Endothelial cell of umbilical vein (primary cell): ENCODE results near the gene TAF4B. TPM values are rescaled to one million over a fixed set of nuclear protein-coding genes. Genes with fewer than 3 reads are reported as not detected.

Experiments used
- BruUV-seq: library from RNA; stranded (reverse); fragments of 400-500 nt; replicated peaks from 2 replicates; lab custom pipeline; 2021; lab: Mats Ljungman, UMichigan
- CTCF ChIA-PET: fragments of 300-600, 350-600 bp; sonication (Branson Sonifier 250); formaldehyde crosslinking; loops from one replicate; lab custom pipeline; 2021; ENCODE audit warnings: antibody characterized with exemption, inconsistent platforms; lab: Charles Lee
- POLR2A ChIA-PET: fragments of 300-600, 350-600 bp; sonication (Branson Sonifier 250); formaldehyde crosslinking; loops from one replicate; lab custom pipeline; 2021; ENCODE audit warnings: antibody characterized with exemption, inconsistent platforms; lab: Charles Lee
- DNase-seq: peaks from one replicate; pipeline ENCODE4 v3.0.0-alpha.2; 2011; ENCODE audit warnings: low read depth, low spot score
- FAIRE-seq: peaks from 2 replicates; lab custom pipeline; 2011; peaks lifted over from hg19 to GRCh38; lab: Jason Lieb, UNC
- H2AFZ ChIP-seq: 2 replicates; pipeline ENCODE4 v1.6.0; 2012; ENCODE audit warnings: low read depth, low read length, control low read depth, inconsistent platforms
- H3K27ac ChIP-seq: 2 replicates; pipeline ENCODE4 v1.5.1; 2011; ENCODE audit warnings: low read depth, mild to moderate bottlenecking, control low read depth, low read length, moderate library complexity; ENCODE audit not compliant: insufficient read depth
- H3K27me3 ChIP-seq, 2 experiments: 2 replicates each; pipeline versions ENCODE4 v1.6.0 to v1.6.1; 2011; ENCODE audit warnings: low read length in 2 of 2, mixed read lengths in 1 of 2; ENCODE audit not compliant: control insufficient read depth in 2 of 2, insufficient read depth in 2 of 2
- H3K36me3 ChIP-seq, 2 experiments: 2 replicates in 1 of 2; 3 replicates in 1 of 2; pipeline ENCODE4 v1.5.1; 2011; ENCODE audit warnings: low read length in 2 of 2, mild to moderate bottlenecking in 1 of 2, moderate library complexity in 1 of 2; ENCODE audit not compliant: control insufficient read depth in 2 of 2, insufficient read depth in 2 of 2; ENCODE audit errors: extremely low read depth in 1 of 2
- H3K4me1 ChIP-seq: 3 replicates; pipeline ENCODE4 v1.5.1; 2011; ENCODE audit warnings: mild to moderate bottlenecking, low read length; ENCODE audit not compliant: control insufficient read depth, insufficient read depth; ENCODE audit errors: extremely low read depth
- H3K4me2 ChIP-seq: 2 replicates; pipeline ENCODE4 v1.6.1; 2011; ENCODE audit warnings: low read length, control low read depth, mixed read lengths; ENCODE audit not compliant: insufficient read depth
- H3K4me3 ChIP-seq, 3 experiments: fragments of 200-600 bp in 1 of 3; sonication (generic), shearing (Covaris generic) in 1 of 3; replicated peaks in 1 of 3; 2 replicates each; pipeline ENCODE4 v1.5.1; 2011 to 2016; ENCODE audit warnings: control low read depth in 3 of 3, low read length in 3 of 3, mild to moderate bottlenecking in 2 of 3, inconsistent platforms in 1 of 3, low read depth in 1 of 3, moderate library complexity in 1 of 3; ENCODE audit not compliant: insufficient read depth in 1 of 3
- H3K79me2 ChIP-seq: 2 replicates; pipeline ENCODE4 v1.6.0; 2012; ENCODE audit warnings: low read length, inconsistent platforms; ENCODE audit not compliant: control insufficient read depth, insufficient read depth
- H3K9ac ChIP-seq: replicated peaks from 2 replicates; pipeline ENCODE3; 2011; ENCODE audit warnings: low read length, control low read depth; ENCODE audit not compliant: insufficient read depth; ENCODE audit errors: extremely low read depth
- H3K9me1 ChIP-seq: replicated peaks from 3 replicates; pipeline ENCODE4 v1.6.0; 2011; ENCODE audit warnings: mild to moderate bottlenecking, low read length; ENCODE audit not compliant: control insufficient read depth, insufficient read depth; ENCODE audit errors: extremely low read depth
- H3K9me3 ChIP-seq: replicated peaks from 2 replicates; pipeline ENCODE4 v1.5.1; 2012; ENCODE audit warnings: low read length, inconsistent platforms; ENCODE audit not compliant: control insufficient read depth, insufficient read depth
- H4K20me1 ChIP-seq: replicated peaks from 2 replicates; pipeline ENCODE3; 2011; ENCODE audit warnings: mild to moderate bottlenecking, low read length; ENCODE audit not compliant: control insufficient read depth, insufficient read depth; ENCODE audit errors: extremely low read depth
- EZH2 ChIP-seq: IDR thresholded peaks from 2 replicates; pipeline ENCODE4 v1.6.1; 2012; ENCODE audit warnings: borderline replicate concordance, low read depth, mild to moderate bottlenecking, moderate library complexity, low read length, inconsistent platforms; ENCODE audit not compliant: severe bottlenecking
- FOS ChIP-seq: IDR thresholded peaks from 2 replicates; pipeline ENCODE4 v1.6.1; 2011; ENCODE audit warnings: mild to moderate bottlenecking, low read length, moderate library complexity, borderline replicate concordance; ENCODE audit not compliant: insufficient read depth
- GATA2 ChIP-seq: IDR thresholded peaks from 2 replicates; pipeline ENCODE4 v1.7.0; 2011; ENCODE audit warnings: low read depth, mild to moderate bottlenecking, moderate library complexity, mixed read lengths, low read length; ENCODE audit not compliant: insufficient read length, insufficient read depth
- JUN ChIP-seq: IDR thresholded peaks from 2 replicates; pipeline ENCODE4 v1.6.1; 2011; ENCODE audit warnings: borderline replicate concordance, low read depth; ENCODE audit not compliant: insufficient read length, insufficient read depth
- MYC ChIP-seq: IDR thresholded peaks from one replicate; pipeline ENCODE4 v1.6.1; 2011; ENCODE audit warnings: mild to moderate bottlenecking, low read depth, low read length
- POLR2A ChIP-seq: IDR thresholded peaks from 2 replicates; pipeline ENCODE4 v1.6.1; 2012; ENCODE audit warnings: low read depth, mild to moderate bottlenecking, control low read depth, low read length
- POLR2AphosphoS5 ChIP-seq: IDR thresholded peaks from 2 replicates; pipeline ENCODE4 v1.6.1; 2012; ENCODE audit warnings: low read depth, mild to moderate bottlenecking, control low read depth, low read length, moderate library complexity; ENCODE audit not compliant: insufficient read depth
- dilution Hi-C: fragments of 300-500 bp; cut with MboI; formaldehyde crosslinking; loops from one replicate; pipeline ENCODE4 v1.15.0; 2019; ENCODE audit warnings: low sequenced_read_pairs; ENCODE audit not compliant: extremely low pct_ligation_motif_present
- intact Hi-C: fragments of 100-400 bp; cut with micrococcal nuclease; formaldehyde crosslinking; loops from one replicate; pipeline ENCODE4 v1.10.0; 2022
- polyA plus RNA-seq, 4 experiments: library from polyadenylated mRNA; depleted of rRNA in 3 of 4; stranded (reverse) in 3 of 4; unstranded in 1 of 4; fragments of >200 nt; gene quantifications; 2 replicates each; pipeline versions ENCODE4 v1.2.1 to v1.2.3, GENCODE V29; 2011 to 2012; ENCODE audit warnings: missing spikeins in 1 of 4
- total RNA-seq: library from RNA; stranded (reverse); gene quantifications from 2 replicates; pipeline ENCODE4 v1.2.3, GENCODE V29; 2021
- TF ChIP-seq, protein P1 (sequence below): IDR thresholded peaks from 2 replicates; pipeline ENCODE4 v1.6.1; 2011; ENCODE audit not compliant: insufficient read depth, insufficient read length
- TF ChIP-seq, protein P2 (sequence below), 2 donors: IDR thresholded peaks; 1 replicate in 1 of 2; 2 replicates in 1 of 2; pipeline ENCODE4 v1.5.1; 2011; ENCODE audit warnings: low read length in 2 of 2, mild to moderate bottlenecking in 2 of 2, moderate library complexity in 2 of 2, control low read depth in 1 of 2, inconsistent platforms in 1 of 2, low read depth in 1 of 2; ENCODE audit not compliant: insufficient read depth in 1 of 2; ENCODE audit errors: extremely low read depth in 1 of 2

TAF4B gene
- total and polyA plus RNA-seq, 2 donors (not counting 3 experiments of a cell fraction or from before 2014, with no cell fraction given) = 0.47 to 2.0 TPM

DNA sequence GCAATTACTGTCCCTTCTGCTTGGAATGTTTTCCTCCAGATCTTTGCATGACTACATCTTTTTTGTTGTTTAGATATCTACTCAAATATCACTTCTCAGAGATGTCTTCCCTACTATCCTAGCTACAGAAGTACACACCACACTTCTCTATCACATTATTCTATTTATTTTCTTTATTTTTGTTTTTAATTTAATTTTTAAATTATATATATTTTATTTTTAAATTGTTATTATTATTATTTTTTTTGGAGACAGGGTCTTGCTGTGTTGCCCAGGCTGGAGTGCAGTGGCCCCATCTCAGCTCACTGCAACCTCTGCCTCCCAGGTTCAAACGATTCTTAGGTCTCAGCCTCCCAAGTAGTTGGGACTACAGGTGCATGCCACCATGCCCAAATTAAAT is 106.7 kb downstream of the TAF4B start:
- BruUV-seq = no TSS peak
- CTCF ChIA-PET = interaction anchor here (1.2 kb wide), 1 partner anchor 11 kb away, joined by 3 read pairs; no protein-coding TSS in a partner anchor

DNA sequence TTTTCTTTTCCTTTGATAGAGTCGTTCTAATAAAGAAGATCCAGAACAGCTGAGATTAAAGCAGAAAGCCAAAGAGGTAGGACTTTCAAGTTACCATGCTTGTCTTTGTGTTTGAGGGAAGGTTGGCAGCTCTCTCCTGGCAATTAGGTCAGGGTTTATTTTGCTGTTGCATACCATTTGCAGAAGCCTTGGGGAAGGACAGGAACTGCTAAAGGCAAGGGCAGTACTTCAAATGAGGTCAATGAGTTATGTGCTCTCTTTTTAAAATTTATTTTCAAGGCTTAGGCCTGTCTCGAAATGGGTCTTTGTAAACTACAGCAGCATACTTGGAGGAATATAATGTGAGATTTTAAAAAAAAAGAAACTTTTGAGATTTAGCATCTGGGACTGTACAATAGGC is 108.9 kb downstream of the TAF4B start:
- Histone ChIP-seq H3K27me3 (no peaks in the 10 kb centered on the region), H2AFZ (no peak overlapping the region), H3K4me1 (no peaks in the 10 kb centered on the region), H3K9ac (no peak overlapping the region), H3K9me1 (no peaks in the 10 kb centered on the region), H3K9me3 (no peaks in the 10 kb centered on the region), H3K27ac (no peak overlapping the region), H3K36me3 (no peaks in the 10 kb centered on the region), H4K20me1 (no peaks in the 10 kb centered on the region), H3K4me3 (no peak overlapping the region), H3K79me2 (no peaks in the 10 kb centered on the region), H3K4me2 (no peak overlapping the region)
- TF ChIP-seq GATA2 = no peak
- TF ChIP-seq, protein P1, sequence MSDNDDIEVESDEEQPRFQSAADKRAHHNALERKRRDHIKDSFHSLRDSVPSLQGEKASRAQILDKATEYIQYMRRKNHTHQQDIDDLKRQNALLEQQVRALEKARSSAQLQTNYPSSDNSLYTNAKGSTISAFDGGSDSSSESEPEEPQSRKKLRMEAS = no peak
- TF ChIP-seq, protein P2, sequence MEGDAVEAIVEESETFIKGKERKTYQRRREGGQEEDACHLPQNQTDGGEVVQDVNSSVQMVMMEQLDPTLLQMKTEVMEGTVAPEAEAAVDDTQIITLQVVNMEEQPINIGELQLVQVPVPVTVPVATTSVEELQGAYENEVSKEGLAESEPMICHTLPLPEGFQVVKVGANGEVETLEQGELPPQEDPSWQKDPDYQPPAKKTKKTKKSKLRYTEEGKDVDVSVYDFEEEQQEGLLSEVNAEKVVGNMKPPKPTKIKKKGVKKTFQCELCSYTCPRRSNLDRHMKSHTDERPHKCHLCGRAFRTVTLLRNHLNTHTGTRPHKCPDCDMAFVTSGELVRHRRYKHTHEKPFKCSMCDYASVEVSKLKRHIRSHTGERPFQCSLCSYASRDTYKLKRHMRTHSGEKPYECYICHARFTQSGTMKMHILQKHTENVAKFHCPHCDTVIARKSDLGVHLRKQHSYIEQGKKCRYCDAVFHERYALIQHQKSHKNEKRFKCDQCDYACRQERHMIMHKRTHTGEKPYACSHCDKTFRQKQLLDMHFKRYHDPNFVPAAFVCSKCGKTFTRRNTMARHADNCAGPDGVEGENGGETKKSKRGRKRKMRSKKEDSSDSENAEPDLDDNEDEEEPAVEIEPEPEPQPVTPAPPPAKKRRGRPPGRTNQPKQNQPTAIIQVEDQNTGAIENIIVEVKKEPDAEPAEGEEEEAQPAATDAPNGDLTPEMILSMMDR (IDR thresholded peaks at IDR 0.05; ENCODE audit: extremely low read depth in 1 of 2, insufficient read depth in 1 of 2, low read depth in 1 of 2, low read length in 2 of 2) = no peak
- TF ChIP-seq EZH2 = no peak
- TF ChIP-seq POLR2A = no peak
- TF ChIP-seq JUN = no peak
- TF ChIP-seq FOS = no peak
- no peak for TF ChIP-seq MYC
- dilution Hi-C loops (no loop called here), intact Hi-C loops (no loop called here)
- CTCF ChIA-PET = interaction anchor here (0.5 to 1.6 kb wide), 5 partner anchors 8 to 48 kb away, joined by 3 to 5 read pairs (median 4); no protein-coding TSS in a partner anchor
- no TSS peak for BruUV-seq
- DNase-seq (no peak), FAIRE-seq (no peak)
- POLR2A ChIA-PET = no interaction called here

More for the DNA sequence above, 106.7 kb downstream of the TAF4B start:
- FAIRE-seq (no peak), DNase-seq (no peak)
- H3K4me2 ChIP-seq = no peak overlapping the region
- intact Hi-C loops = no loop called here
- H3K4me3 ChIP-seq = no peak overlapping the region
- no peaks in the 10 kb centered on the region for H3K9me1 ChIP-seq
- H3K79me2 ChIP-seq = no peaks in the 10 kb centered on the region
- TF ChIP-seq EZH2 (no peak), POLR2AphosphoS5 (no peak), GATA2 (no peak), JUN (no peak), POLR2A (no peak), FOS (no peak)
- TF ChIP-seq, protein P2 (IDR thresholded peaks at IDR 0.05; ENCODE audit: extremely low read depth in 1 of 2, insufficient read depth in 1 of 2, low read depth in 1 of 2, low read length in 2 of 2) = no peak
- no peak overlapping the region for H3K9ac ChIP-seq
- H3K27ac ChIP-seq = no peak overlapping the region
- H3K9me3 ChIP-seq = no peaks in the 10 kb centered on the region
- POLR2A ChIA-PET = no interaction called here
- dilution Hi-C loops = no loop called here
- H3K36me3 ChIP-seq = no peaks in the 10 kb centered on the region
- no peak overlapping the region for H2AFZ ChIP-seq
- no peaks in the 10 kb centered on the region for H3K4me1 ChIP-seq
- H3K27me3 ChIP-seq = no peaks in the 10 kb centered on the region
- H4K20me1 ChIP-seq = no peaks in the 10 kb centered on the region
